ENCODE results near the gene CAMTA2. TPM values are rescaled to one million over a fixed set of nuclear protein-coding genes. Genes with fewer than 3 reads are reported as not detected.
"Not testable (repeated sequence)": the region's sequence is repeated elsewhere in the genome, so short reads cannot be mapped to it uniquely, and the experiment has no call there.

CAMTA2 gene
- polyA plus RNA-seq, 2 of the 4 experiments (the other 2 are of a cell fraction), result 12.4 to 30.3 TPM

- peak; percentile 83 for TF ChIP-seq SMC3 (IDR thresholded peaks at IDR 0.05)
- no peak for TF ChIP-seq HOXB5 (CRISPR knock-in tag; IDR thresholded peaks at IDR 0.05)
- TF ChIP-seq RARB (CRISPR knock-in tag; IDR thresholded peaks at IDR 0.05), result no peak
- no peak for TF ChIP-seq CBX8 (IDR thresholded peaks at IDR 0.05)
- no peak for TF ChIP-seq CBX2 (IDR thresholded peaks at IDR 0.05; ENCODE audit: borderline replicate concordance, low read depth)
- TF ChIP-seq ZNF302 (CRISPR knock-in tag; IDR thresholded peaks at IDR 0.05), result no peak
- peak; percentile 83 for TF ChIP-seq E2F6 (IDR thresholded peaks at IDR 0.05; ENCODE audit: borderline replicate concordance, low read depth)
- no peak for TF ChIP-seq NR3C1 (IDR thresholded peaks at IDR 0.05)
- TF ChIP-seq FOXS1 (CRISPR knock-in tag; IDR thresholded peaks at IDR 0.05), result no peak
- TF ChIP-seq TFCP2L1 (CRISPR knock-in tag; IDR thresholded peaks at IDR 0.05), result no peak
- no peak for TF ChIP-seq EP300 (IDR thresholded peaks at IDR 0.05)
- TF ChIP-seq MAZ (IDR thresholded peaks at IDR 0.05; ENCODE audit: borderline replicate concordance, low read depth, low read length), result 0 out of 2 replicates have a peak, but pooled peaks have one; percentile 26
- peak; percentile 47 to 55; a peak in 4 of 5 replicates for TF ChIP-seq RAD21 (conservative IDR thresholded peaks at IDR 0.05 in 1 of 2, IDR thresholded peaks at IDR 0.05 in 1 of 2)
- TF ChIP-seq CHD2 (IDR thresholded peaks at IDR 0.05; ENCODE audit: low read length, partially characterized antibody), result no peak
- TF ChIP-seq BHLHE40 (IDR thresholded peaks at IDR 0.05; ENCODE audit: low read depth, low read length), result no peak
- no peak for TF ChIP-seq CEBPB (IDR thresholded peaks at IDR 0.05)
- TF ChIP-seq ZFP36 (IDR thresholded peaks at IDR 0.05; ENCODE audit: borderline replicate concordance, partially characterized antibody), result no peak
- TF ChIP-seq MAFK (IDR thresholded peaks at IDR 0.05; ENCODE audit: partially characterized antibody), result no peak
- no peak for TF ChIP-seq MYC (IDR thresholded peaks at IDR 0.05; ENCODE audit: borderline replicate concordance, low read length)
- no peak for TF ChIP-seq USF2 (IDR thresholded peaks at IDR 0.05)
- no peak for TF ChIP-seq ELK1 (IDR thresholded peaks at IDR 0.05; ENCODE audit: low read depth, low read length)
- no peak for TF ChIP-seq HMGXB4 (CRISPR knock-in tag; IDR thresholded peaks at IDR 0.05; ENCODE audit: borderline replicate concordance)
- no peak for TF ChIP-seq EHMT2 (IDR thresholded peaks at IDR 0.05; ENCODE audit: low read depth)
- peak in 1 of 2 experiments; percentile 45; a peak in 1 of 5 replicates for TF ChIP-seq JUN (IDR thresholded peaks at IDR 0.05)
- no peak for TF ChIP-seq HOXA7 (CRISPR knock-in tag; IDR thresholded peaks at IDR 0.05)
- TF ChIP-seq PHF8 (IDR thresholded peaks at IDR 0.05; ENCODE audit: borderline replicate concordance, low read depth), result no peak
- no peak for TF ChIP-seq JUNB (IDR thresholded peaks at IDR 0.05)
- peak; percentile 65 for TF ChIP-seq CTCF (IDR thresholded peaks at IDR 0.05)
- TF ChIP-seq FOSL2 (IDR thresholded peaks at IDR 0.05), result no peak
- no peak for TF ChIP-seq FOSL2 (CRISPR knock-in tag; IDR thresholded peaks at IDR 0.05)
- TF ChIP-seq RCOR1 (IDR thresholded peaks at IDR 0.05; ENCODE audit: low read depth, low read length), result no peak
Measured at GRCh38 chr17:5031365-5032082, 44.0 kb upstream of the CAMTA2 start (continued).

- not testable (repeated sequence) for H3K4me1 ChIP-seq; DNase-seq (ENCODE audit: low read depth in 1 of 2, low spot score in 1 of 2); FAIRE-seq; H3K27ac ChIP-seq; H3K4me3 ChIP-seq; H3K9me3 ChIP-seq; ATAC-seq; H3K4me2 ChIP-seq
- CTCF ChIA-PET, result interaction anchor here (0.8 to 5.7 kb wide), 17 partner anchors 8 to 121 kb away, joined by 3 to 58 read pairs (median 7); partner anchors contain the start of gene CAMTA2
- POLR2A ChIA-PET, result interaction anchor here (2.1 kb wide), 1 partner anchor 33 kb away, joined by 5 read pairs; the partner anchor contains the start of genes INCA1 and KIF1C
- WGBS (ENCODE audit: missing lambda C conversion rate), result 98% methylated on average over 2 of the region's 2 CpGs
Measured at GRCh38 chr17:5030168-5030567, 42.7 kb upstream of the CAMTA2 start.

Data from A549 (cell line).